BLaER1 (cell line): ENCODE measurements around the gene FAM110A.

ENCODE experiments used
- H3K27ac ChIP-seq: shearing (Covaris generic); formaldehyde crosslinking; 2 replicates; pipeline ENCODE4 v1.8.1; 2022
- H3K27me3 ChIP-seq: shearing (Covaris generic); formaldehyde crosslinking; 2 replicates; pipeline ENCODE4 v1.8.1; 2022
- H3K36me3 ChIP-seq: shearing (Covaris generic); formaldehyde crosslinking; 2 replicates; pipeline ENCODE4 v1.8.1; 2022
- H3K4me1 ChIP-seq: shearing (Covaris generic); formaldehyde crosslinking; 2 replicates; pipeline ENCODE4 v1.8.1; 2022
- H3K4me2 ChIP-seq: shearing (Covaris generic); formaldehyde crosslinking; 2 replicates; pipeline ENCODE4 v1.8.1; 2022
- H3K4me3 ChIP-seq: shearing (Covaris generic); formaldehyde crosslinking; 2 replicates; pipeline ENCODE4 v1.8.1; 2022
- H3K9ac ChIP-seq: shearing (Covaris generic); formaldehyde crosslinking; 2 replicates; pipeline ENCODE4 v1.8.1; 2022
- H3K9me3 ChIP-seq: shearing (Covaris generic); formaldehyde crosslinking; 2 replicates; pipeline ENCODE4 v1.8.1; 2022
- H4K20me1 ChIP-seq: shearing (Covaris generic); formaldehyde crosslinking; 2 replicates; pipeline ENCODE4 v1.8.1; 2022
- Cebpa-rat ChIP-seq: shearing (Covaris generic); IDR thresholded peaks from 2 replicates; pipeline ENCODE4 v1.8.1; 2022

FAM110A gene

GRCh38 chr20:865440-865839 is 31.9 kb downstream of the FAM110A start:
- Histone ChIP-seq H3K9ac (no peak overlapping the region), H4K20me1 (0 out of 2 replicates have a peak, but pooled peaks cover 6% of the 10 kb centered on the region), H3K36me3 (no peaks in the 10 kb centered on the region), H3K4me2 (no peak overlapping the region), H3K9me3 (no peaks in the 10 kb centered on the region), H3K4me1 (peaks cover 3% of the 10 kb centered on the region), H3K4me3 (no peak overlapping the region), H3K27me3 (no peaks in the 10 kb centered on the region), H3K27ac (no peak overlapping the region)
- TF ChIP-seq Cebpa-rat: no peak

- Histone ChIP-seq H3K27me3 (no peaks in the 10 kb centered on the region), H3K4me2 (no peak overlapping the region)
Measured at GRCh38 chr20:868279-868678, 34.8 kb downstream of the FAM110A start.

GRCh38 chr20:869606-870005 is 36.1 kb downstream of the FAM110A start:
- no peak overlapping the region for H3K27ac ChIP-seq
- H4K20me1 ChIP-seq: no peaks in the 10 kb centered on the region
- H3K9ac ChIP-seq: no peak overlapping the region
- no peak overlapping the region for H3K4me2 ChIP-seq
- H3K36me3 ChIP-seq: no peaks in the 10 kb centered on the region
- TF ChIP-seq Cebpa-rat: no peak
- H3K4me3 ChIP-seq: no peak overlapping the region
- no peaks in the 10 kb centered on the region for H3K4me1 ChIP-seq
- H3K9me3 ChIP-seq: no peaks in the 10 kb centered on the region
- no peaks in the 10 kb centered on the region for H3K27me3 ChIP-seq

More at GRCh38 chr20:868279-868678, 34.8 kb downstream of the FAM110A start:
- no peaks in the 10 kb centered on the region for H4K20me1 ChIP-seq
- H3K27ac ChIP-seq: no peak overlapping the region
- H3K9me3 ChIP-seq: no peaks in the 10 kb centered on the region
- no peak for TF ChIP-seq Cebpa-rat
- H3K9ac ChIP-seq: no peak overlapping the region
- no peaks in the 10 kb centered on the region for H3K36me3 ChIP-seq
- no peaks in the 10 kb centered on the region for H3K4me1 ChIP-seq
- H3K4me3 ChIP-seq: no peak overlapping the region

GRCh38 chr20:870758-871157 is 37.2 kb downstream of the FAM110A start:
- H3K27ac ChIP-seq: no peak overlapping the region
- H3K4me2 ChIP-seq: no peak overlapping the region
- no peaks in the 10 kb centered on the region for H3K36me3 ChIP-seq
- H3K9me3 ChIP-seq: no peaks in the 10 kb centered on the region
- no peak overlapping the region for H3K4me3 ChIP-seq
- no peak overlapping the region for H3K9ac ChIP-seq
- no peaks in the 10 kb centered on the region for H4K20me1 ChIP-seq
- H3K27me3 ChIP-seq: no peaks in the 10 kb centered on the region
- TF ChIP-seq Cebpa-rat: no peak
- no peaks in the 10 kb centered on the region for H3K4me1 ChIP-seq

GRCh38 chr20:871436-871835 is 37.9 kb downstream of the FAM110A start:
- Histone ChIP-seq H4K20me1 (no peaks in the 10 kb centered on the region), H3K4me3 (no peak overlapping the region), H3K36me3 (no peaks in the 10 kb centered on the region), H3K9ac (no peak overlapping the region), H3K4me2 (no peak overlapping the region), H3K9me3 (no peaks in the 10 kb centered on the region), H3K27ac (no peak overlapping the region), H3K4me1 (no peaks in the 10 kb centered on the region), H3K27me3 (no peaks in the 10 kb centered on the region)
- no peak for TF ChIP-seq Cebpa-rat

- no peaks in the 10 kb centered on the region for H3K4me1 ChIP-seq
- no peaks in the 10 kb centered on the region for H3K27me3 ChIP-seq
- no peaks in the 10 kb centered on the region for H4K20me1 ChIP-seq
- H3K4me2 ChIP-seq: no peak overlapping the region
- no peak overlapping the region for H3K9ac ChIP-seq
- no peaks in the 10 kb centered on the region for H3K9me3 ChIP-seq
- H3K4me3 ChIP-seq: no peak overlapping the region
- no peaks in the 10 kb centered on the region for H3K36me3 ChIP-seq
- H3K27ac ChIP-seq: no peak overlapping the region
- TF ChIP-seq Cebpa-rat: no peak
Measured at GRCh38 chr20:871948-872347, 38.4 kb downstream of the FAM110A start.

GRCh38 chr20:872855-873520 is 39.5 kb downstream of the FAM110A start:
- no peak for TF ChIP-seq Cebpa-rat
- H3K36me3 ChIP-seq: no peaks in the 10 kb centered on the region
- H3K4me2 ChIP-seq: no peak overlapping the region
- H3K9ac ChIP-seq: no peak overlapping the region
- no peaks in the 10 kb centered on the region for H3K4me1 ChIP-seq
- H3K9me3 ChIP-seq: no peaks in the 10 kb centered on the region
- no peak overlapping the region for H3K4me3 ChIP-seq
- H3K27ac ChIP-seq: no peak overlapping the region
- no peaks in the 10 kb centered on the region for H3K27me3 ChIP-seq
- H4K20me1 ChIP-seq: peaks cover 5% of the 10 kb centered on the region; the same call in 1 of the 2 replicates

- Histone ChIP-seq H3K27me3 (no peaks in the 10 kb centered on the region), H3K4me1 (no peaks in the 10 kb centered on the region), H3K36me3 (no peaks in the 10 kb centered on the region), H4K20me1 (peaks cover 10% of the 10 kb centered on the region; the same call in 1 of the 2 replicates), H3K9ac (no peak overlapping the region), H3K4me3 (no peak overlapping the region), H3K9me3 (no peaks in the 10 kb centered on the region), H3K27ac (no peak overlapping the region), H3K4me2 (no peak overlapping the region)
- no peak for TF ChIP-seq Cebpa-rat
Measured at GRCh38 chr20:873875-874607, 40.5 kb downstream of the FAM110A start.

GRCh38 chr20:875115-875514 is 41.6 kb downstream of the FAM110A start:
- H3K36me3 ChIP-seq: no peaks in the 10 kb centered on the region
- no peak overlapping the region for H3K4me2 ChIP-seq
- peaks cover 17% of the 10 kb centered on the region; the same call in 1 of the 2 replicates for H4K20me1 ChIP-seq
- no peak overlapping the region for H3K9ac ChIP-seq
- H3K9me3 ChIP-seq: no peaks in the 10 kb centered on the region
- H3K27ac ChIP-seq: no peak overlapping the region
- H3K4me1 ChIP-seq: no peaks in the 10 kb centered on the region
- no peak overlapping the region for H3K4me3 ChIP-seq
- TF ChIP-seq Cebpa-rat: no peak
- H3K27me3 ChIP-seq: no peaks in the 10 kb centered on the region

- H3K4me2 ChIP-seq: no peak overlapping the region
- no peak overlapping the region for H3K27ac ChIP-seq
- H3K4me1 ChIP-seq: no peaks in the 10 kb centered on the region
- H3K9me3 ChIP-seq: no peaks in the 10 kb centered on the region
- H3K4me3 ChIP-seq: no peak overlapping the region
- H4K20me1 ChIP-seq: peaks cover 18% of the 10 kb centered on the region; the same call in 1 of the 2 replicates
- no peak overlapping the region for H3K9ac ChIP-seq
- H3K27me3 ChIP-seq: no peaks in the 10 kb centered on the region
- H3K36me3 ChIP-seq: no peaks in the 10 kb centered on the region
- no peak for TF ChIP-seq Cebpa-rat
Measured at GRCh38 chr20:877814-878213, 44.3 kb downstream of the FAM110A start.
